Glomerular visceral epithelial cell (primary cell): ENCODE data around the gene SEMA4B.
"Not testable (repeated sequence)": the region's sequence is repeated elsewhere in the genome, so short reads cannot be mapped to it uniquely, and the experiment has no call there.

Source experiments
- DNase-seq: peaks from one replicate; pipeline ENCODE4 v3.0.0-alpha.2; 2016; ENCODE audit errors: extremely low spot score

The SEMA4B gene

DNA sequence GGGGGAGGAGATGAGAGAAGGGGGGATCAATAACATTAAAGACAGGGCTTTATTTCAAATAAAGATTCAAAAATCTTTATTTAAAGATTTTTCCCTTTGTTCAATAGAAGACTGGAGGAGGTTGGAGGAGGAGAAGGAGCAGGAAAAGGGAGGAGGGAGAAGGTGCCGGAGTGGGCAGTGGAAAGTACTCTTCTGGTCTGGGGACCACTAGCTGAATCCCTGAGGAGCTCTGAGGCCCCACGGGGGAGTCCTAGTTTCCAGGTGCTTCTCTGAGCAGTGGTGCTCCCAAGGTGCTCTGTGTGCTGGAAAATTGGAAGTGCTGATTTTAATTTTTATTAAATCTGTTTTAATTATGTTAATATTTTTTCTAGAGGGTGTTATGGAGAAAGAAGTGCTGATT lies 19.4 kb upstream of the SEMA4B start:
- no peak for DNase-seq

DNA sequence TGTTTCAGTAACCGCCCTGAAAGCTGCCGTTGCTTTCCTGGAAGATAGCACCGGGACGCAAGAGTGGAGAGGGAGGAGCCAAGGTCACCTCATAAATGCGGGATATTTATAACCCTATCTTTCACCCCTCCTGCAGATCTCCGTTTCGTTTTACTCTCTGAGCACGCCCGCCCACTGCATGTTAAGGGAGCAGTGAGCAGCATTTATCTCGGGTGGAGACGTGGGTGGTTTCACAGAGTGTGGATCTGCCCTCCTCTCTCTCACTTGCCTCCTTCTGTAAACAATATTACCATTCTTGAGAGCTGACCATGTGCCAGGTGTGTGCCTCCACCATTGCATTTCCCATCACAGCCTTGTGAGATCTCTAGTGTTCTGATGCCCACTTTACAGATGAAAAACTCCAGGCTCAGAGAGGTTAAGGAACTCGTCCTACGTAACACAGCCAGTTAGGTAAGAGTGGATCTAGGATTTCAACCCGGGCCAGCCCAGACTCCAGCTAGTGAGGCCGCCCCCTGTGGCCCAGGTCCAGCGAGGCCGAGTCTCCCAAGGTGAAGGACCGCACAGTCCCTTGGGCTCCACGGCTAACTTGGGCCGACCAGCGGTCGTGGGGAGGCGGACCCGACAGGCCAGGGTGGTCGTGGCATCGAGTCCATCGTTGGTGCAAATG lies 16.9 kb upstream of the SEMA4B start:
- peak; percentile 77 for DNase-seq

DNA sequence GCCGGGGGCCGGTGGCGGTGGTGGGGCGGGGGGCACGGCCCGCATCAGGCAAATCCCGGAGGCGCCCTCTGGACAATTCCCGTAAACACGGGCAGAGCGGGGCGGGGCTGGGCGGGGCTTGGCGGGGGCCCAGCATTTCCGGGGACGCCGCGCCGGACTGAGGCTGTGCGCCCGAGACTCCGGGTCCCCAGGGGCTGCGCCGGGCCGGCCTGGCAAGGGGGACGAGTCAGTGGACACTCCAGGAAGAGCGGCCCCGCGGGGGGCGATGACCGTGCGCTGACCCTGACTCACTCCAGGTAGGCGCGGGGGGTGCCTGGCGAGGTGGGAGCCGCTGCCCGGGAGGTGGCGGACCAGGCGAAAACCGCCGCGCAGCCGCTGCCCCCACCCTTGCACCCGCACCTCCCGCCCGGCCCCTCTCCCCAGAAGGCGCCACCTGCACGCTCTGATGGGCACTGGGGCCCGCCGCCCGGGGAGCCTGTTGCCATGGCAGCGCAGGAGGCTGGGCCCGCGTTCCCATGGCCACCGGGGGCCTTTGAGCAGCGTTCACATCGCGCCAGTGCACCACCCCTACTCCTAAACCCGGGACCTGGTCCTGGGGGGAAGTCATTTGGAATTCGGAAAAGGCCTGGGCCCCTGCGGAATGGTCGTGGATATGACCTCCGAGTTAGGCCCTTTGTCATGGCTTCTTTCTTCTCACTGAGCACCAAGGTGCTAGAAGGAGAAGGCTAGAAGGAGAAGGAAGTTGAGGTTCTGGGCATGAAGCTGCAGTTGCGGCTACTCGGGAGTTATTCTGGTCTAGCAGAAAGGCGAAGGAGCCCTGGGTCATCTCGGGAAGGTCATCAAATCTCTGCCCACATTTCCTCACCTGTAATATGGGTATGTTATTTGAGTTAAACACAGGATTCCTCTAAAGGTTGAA lies 16.1 kb upstream of the SEMA4B start:
- DNase-seq, result peak; percentile 82

DNA sequence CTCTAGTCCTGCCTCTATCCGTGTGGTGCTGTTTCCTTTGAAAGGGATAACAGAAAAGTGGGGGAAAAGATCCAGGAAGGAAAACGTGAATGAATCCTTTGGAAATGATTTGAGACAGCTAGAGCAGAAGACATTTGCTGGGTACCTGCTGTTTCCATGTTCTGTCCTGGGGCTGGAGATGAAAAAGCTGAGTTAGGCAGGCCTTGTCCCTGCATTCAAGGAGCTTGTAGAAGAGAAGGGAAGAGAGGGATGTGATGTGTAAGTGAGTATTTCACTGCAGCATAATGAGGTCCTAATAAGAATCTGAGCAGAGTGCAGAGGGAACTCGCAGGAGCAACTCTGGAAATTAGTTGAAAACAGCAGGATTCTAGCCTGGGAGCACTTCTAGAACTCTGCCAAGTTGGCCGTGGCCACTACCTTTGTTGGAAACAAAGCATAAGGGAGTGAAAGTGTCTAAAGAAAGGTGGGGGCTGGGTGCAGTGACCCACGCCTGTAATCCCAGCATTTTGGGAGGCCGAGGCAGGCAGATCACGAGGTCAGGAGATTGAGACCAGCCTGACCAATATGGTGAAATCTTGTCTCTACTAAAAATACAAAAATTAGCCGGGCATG lies 13.8 kb upstream of the SEMA4B start:
- DNase-seq, result no peak

- DNase-seq, result not testable (repeated sequence)
Observed at GRCh38 chr15:90188065-90188464, 13.1 kb upstream of the SEMA4B start.

DNA sequence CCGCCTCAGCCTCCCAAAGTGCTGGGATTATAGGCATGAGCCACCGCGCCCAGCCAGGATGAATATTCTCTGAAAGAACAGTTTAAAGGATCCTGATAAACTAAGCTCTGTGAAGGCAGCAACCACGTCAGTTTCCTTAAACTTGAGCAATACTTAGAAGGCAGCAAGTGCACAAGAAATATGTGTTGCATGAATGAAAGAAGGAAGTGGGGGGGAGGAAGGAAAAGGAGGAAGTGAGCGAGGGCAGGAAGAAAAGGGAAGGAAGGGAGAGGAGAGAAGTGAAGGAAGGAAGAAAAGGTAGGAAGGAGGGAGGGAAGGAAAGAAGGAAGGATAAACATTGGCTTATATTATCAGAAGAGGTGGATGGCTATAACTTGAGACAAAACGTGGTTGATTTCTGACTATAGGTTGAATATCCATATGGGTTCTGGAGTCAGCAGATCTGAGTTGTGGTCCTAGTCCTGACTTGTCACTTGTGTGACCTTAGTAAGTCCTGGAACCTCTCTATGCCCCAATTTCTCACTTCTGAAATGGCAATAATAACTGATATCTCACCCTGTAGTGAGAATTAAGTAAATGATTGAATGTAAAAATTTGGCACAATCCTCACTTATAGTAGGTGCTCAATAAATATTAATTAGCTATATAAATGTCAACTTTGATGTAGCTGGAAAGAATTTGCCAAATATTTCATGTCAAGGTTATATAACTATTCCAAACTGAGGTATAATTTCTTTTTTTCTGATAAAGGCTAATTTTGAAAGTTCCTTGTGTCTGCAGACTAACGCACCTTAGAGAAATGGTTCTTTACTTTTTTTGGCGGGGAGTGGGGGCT lies 12.0 kb upstream of the SEMA4B start:
- DNase-seq, result no peak

DNA sequence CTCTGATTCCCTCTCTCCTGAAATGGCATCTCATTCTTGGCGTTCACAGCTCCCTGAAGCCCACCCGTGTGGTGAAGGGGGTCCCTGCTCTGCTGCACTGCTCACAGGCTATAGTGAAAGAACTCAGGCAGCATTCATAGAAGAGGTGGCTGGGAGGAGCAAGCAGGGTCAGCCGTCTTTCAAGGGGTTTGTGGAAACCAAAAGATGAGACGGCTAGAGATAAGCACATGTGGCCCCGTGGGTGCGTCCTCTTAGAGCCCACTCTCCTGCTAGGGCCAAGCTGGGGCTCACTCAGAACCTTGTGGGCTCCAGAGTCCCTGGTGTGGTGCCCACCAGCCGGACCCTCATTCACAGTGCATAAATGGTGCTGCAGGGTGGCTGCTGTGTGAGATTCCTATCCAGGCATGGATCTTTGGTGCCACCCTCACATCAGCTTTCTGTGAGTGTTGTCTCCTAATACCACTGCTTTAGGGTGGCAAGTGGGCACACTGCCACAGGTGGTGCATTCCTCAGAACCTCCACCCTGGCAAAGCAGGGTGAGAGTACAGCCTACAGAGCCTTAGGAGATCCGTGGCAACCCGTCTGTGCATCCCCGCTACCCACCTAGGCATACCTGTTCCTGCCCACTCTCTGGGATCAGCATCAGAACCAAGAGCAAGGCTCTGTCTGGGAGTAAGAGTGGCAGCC lies 11.2 kb upstream of the SEMA4B start:
- no peak for DNase-seq

DNA sequence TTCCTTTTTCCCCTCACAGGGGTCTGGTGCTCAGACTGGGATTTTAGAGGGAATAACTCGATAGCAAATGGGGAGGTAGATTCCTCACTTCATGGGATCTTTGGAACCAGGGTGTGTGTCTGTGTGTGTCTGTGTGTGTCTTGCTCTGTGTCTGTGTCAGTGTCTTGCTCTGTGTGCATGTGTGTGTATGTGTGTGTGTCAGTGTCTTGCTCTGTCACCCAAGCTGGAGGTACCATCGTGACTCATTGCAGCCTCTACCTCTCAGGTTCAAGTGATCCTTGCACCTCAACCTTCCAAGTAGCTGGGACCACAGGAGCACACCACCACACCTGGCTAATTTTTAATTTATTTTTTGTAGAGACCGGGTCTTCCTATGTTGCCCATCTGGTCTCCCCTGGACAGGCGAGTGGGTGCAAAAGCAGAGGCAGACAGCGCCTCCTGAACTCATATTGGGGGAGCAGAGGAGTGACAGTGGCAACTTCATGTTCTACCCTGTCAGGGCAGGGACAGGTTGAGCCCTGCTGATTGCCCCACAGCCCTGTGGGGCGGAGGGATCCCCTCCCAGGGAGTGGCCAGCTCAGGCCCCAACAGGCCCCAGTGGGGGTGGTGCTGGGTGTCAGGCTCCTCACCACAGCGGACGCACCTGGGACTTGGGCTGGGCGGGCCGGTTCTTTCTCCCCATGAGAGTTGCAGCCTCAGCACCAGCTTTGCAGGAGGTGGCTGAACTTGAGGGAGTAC lies 10.4 kb upstream of the SEMA4B start:
- no peak for DNase-seq

GRCh38 chr15:90191344-90191687 lies 9.8 kb upstream of the SEMA4B start:
- DNase-seq, result no peak

DNA sequence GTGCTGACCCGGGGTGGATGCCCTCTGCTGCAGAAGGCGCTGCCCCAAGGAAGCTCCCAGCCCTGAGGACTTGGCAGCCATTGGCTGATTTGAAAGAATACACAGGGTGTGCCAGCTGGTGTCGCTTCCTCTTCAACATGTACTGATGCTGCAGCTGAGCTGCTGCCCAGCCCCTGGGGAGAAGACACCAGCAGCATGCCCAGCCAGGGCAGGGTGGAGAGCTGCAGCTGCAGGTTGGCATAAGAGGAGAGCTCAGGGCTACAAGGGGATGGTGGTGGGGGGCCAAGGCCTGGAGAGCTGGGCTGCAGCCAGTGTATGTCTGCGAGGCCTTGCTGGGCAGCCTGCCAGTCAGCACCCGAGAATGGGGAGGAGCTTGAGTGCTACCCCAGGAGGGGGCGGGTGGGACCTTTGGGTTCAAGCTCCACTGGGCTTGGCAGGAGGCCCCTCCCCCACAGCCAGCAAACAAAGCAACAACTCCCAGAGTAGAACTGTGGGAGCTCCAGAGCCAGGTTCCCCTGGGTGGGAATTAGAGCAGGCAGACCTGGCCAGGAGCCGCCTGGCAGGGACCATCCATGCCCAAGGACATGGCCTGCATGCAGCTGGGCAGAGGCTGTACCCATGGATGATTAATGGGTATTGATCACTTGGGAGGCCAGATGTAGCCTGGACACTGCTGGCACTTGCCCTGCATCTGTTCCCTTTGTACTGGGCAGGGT lies 9.2 kb upstream of the SEMA4B start:
- DNase-seq, result peak; percentile 86

GRCh38 chr15:90192961-90193786 lies 8.0 kb upstream of the SEMA4B start:
- no peak for DNase-seq

DNA sequence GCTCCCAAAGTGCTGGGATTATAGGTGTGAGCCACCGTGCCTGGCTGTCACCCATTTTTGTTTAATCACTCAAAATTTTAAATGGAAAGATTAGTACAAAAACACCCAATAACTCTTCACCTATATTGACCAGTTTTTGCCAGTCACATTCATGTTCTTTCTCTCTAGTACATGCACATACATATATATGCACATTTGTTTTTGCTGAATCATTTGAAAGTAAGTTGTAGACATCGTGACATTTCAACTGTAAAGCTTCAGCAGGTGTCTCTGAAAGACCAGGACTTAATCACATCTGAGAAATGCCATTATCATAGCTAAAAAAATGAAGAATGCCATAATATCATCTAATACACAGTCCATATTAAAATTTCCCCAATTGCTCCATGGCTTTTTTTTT lies 6.5 kb upstream of the SEMA4B start:
- DNase-seq, result no peak

- no peak for DNase-seq
Observed at GRCh38 chr15:90200534-90201129, 498 bp upstream of the SEMA4B start.

DNA sequence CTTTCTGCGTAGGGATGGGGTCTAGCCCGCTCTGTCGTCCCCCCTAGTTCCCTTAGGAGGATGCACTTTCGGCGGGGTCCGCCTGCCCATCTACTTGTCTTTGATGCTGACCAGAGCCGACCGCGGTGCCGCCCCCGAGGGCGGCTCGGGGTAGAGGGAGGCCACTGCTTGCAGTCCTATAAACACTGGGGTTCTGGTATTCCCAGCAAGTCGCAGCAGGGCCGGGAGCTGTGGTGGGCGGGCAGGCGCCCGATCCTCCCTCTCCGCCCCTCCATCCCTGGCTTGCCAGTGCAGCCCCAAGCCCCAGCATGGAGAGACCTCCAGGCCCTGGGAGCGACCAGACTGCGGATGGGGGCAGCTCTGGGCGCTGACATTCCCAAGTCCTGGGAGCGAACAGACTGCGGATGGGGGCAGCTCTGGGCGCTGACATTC lies 830 bp downstream of the SEMA4B start:
- DNase-seq, result no peak

- DNase-seq, result no peak
Observed at GRCh38 chr15:90202929-90203328, 1.8 kb downstream of the SEMA4B start.

DNA sequence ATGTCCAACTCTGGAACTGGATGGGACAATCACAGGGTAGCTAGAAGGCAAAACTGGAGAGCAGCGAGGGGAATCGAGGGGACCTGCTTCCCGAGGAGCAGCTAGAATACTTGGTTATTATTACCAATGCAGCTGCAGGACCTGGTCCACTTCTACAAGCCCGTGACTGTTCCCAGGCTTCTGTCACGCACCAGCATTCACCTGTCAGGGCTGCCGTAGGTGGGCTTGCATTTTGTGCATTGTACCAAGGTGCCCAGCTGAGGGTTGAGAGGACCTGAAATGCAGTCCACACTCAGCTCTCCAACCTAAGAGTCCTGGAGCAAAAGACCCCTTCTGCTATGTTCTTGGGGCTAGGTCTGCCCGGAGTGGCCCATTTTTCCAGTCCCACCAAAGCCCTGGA lies 2.3 kb downstream of the SEMA4B start:
- no peak for DNase-seq

DNA sequence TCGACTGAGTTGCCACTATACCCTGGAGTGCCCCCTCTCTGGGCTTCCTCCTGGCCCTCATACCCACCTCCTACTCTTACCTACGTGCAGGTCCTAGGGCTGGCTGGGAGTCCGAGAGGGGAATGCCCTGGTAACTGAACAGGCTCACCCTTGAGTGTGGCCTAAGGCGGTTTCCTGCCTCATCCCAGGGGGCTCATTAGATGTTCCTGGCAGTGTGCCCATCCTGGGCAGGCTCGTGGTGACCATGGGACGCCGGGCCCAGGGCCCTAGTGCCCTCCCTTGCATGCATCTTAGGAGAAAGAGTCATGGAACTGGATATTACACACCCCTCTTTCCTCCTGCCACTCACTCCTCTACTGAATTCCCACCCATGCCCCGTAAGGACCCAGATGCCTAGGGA lies 2.8 kb downstream of the SEMA4B start:
- DNase-seq, result no peak

DNA sequence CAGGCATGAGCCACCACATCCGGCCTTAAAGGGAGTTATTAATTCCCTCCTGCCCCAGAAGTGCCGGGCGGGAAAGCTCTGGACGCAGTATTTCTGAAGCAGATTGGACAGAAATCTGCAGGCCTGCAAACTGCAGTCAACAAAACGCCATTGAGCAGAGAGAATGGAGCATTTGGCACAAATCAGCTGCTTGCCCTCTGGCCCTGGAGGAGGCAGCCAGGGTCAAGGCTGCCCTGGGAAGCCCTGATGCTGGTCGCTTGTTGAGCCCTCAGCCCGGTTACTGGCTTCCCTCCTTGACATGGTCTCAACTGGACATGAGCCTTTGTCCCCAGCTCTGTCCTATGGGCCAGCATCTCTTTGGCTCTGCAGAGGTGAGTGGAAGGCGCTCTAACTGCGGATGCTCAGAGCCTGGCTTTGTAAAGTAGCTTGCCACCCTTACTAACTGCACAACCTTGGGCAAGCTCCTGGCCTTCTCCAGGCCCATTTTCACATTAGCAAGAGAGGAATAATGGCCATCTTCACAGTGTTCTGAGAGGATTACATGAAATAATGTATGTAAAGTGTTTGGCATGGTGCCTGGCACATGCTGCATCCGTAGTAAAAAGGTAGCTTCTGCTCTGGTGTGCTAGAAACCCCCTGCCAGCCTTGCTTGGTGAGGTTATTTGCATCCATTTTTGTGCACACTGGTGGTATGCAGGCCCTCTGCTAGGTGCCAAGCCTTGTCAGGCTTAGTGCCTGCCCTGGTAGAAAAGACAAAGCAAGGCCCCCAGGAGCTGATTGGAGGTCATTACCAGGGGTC lies 4.1 kb downstream of the SEMA4B start:
- no peak for DNase-seq
